H1 (cell line): ENCODE measurements around the gene MT1B. TPM values are rescaled to one million over a fixed set of nuclear protein-coding genes. Genes with fewer than 3 reads are reported as not detected.

Experiments
- CTCF ChIA-PET: fragments of 300-600 bp; sonication (Branson Sonifier 250); formaldehyde crosslinking; loops from one replicate; lab custom pipeline; 2021; ENCODE audit not compliant: partially characterized antibody; lab: Charles Lee
- POLR2A ChIA-PET: fragments of 300-600 bp; sonication (Branson Sonifier 250); formaldehyde crosslinking; loops from one replicate; lab custom pipeline; 2021; ENCODE audit warnings: inconsistent platforms; ENCODE audit not compliant: partially characterized antibody; lab: Charles Lee
- DNase-seq, 2 experiments: peaks; one replicate each; pipeline versions ENCODE4 v3.0.0 to v3.0.0-alpha.2; 2010 to 2022; ENCODE audit warnings: low spot score in 2 of 2, low read depth in 1 of 2, mixed read lengths in 1 of 2
- FAIRE-seq: peaks from 2 replicates; lab custom pipeline; 2011; peaks lifted over from hg19 to GRCh38; lab: Jason Lieb, UNC
- H2AFZ ChIP-seq: 2 replicates; pipeline ENCODE4 v1.8.1; 2012; ENCODE audit warnings: low read length, inconsistent platforms
- H2AK5ac ChIP-seq: 2 replicates; pipeline ENCODE4 v1.6.1; 2013; ENCODE audit warnings: low read depth, low read length
- H2BK120ac ChIP-seq: replicated peaks from 2 replicates; pipeline ENCODE3; 2013; ENCODE audit warnings: low read depth, low read length, inconsistent platforms
- H2BK12ac ChIP-seq: 2 replicates; pipeline ENCODE4 v1.6.1; 2013; ENCODE audit warnings: low read depth, low read length
- H2BK15ac ChIP-seq: 2 replicates; pipeline ENCODE4 v1.6.1; 2013; ENCODE audit warnings: low read length
- H2BK20ac ChIP-seq: 2 replicates; pipeline ENCODE4 v1.6.1; 2013; ENCODE audit warnings: low read length
- H2BK5ac ChIP-seq: 2 replicates; pipeline ENCODE4 v1.6.1; 2013; ENCODE audit warnings: low read depth, low read length
- H3K14ac ChIP-seq: 2 replicates; pipeline ENCODE4 v1.6.1; 2013; ENCODE audit warnings: inconsistent platforms; ENCODE audit not compliant: insufficient read length
- H3K18ac ChIP-seq: 2 replicates; pipeline ENCODE4 v1.6.1; 2013; ENCODE audit warnings: low read length; ENCODE audit errors: extremely low read depth
- H3K23ac ChIP-seq: 2 replicates; pipeline ENCODE4 v1.6.1; 2013; ENCODE audit warnings: inconsistent platforms; ENCODE audit not compliant: insufficient read length
- H3K23me2 ChIP-seq: 2 replicates; pipeline ENCODE4 v1.6.1; 2013; ENCODE audit warnings: low read depth, low read length
- H3K27ac ChIP-seq: 2 replicates; pipeline ENCODE4 v1.6.1; 2011; ENCODE audit warnings: low read depth, low read length, inconsistent platforms
- H3K27me3 ChIP-seq, 4 experiments: replicated peaks in 1 of 4; 1 replicate in 1 of 4; 2 replicates in 3 of 4; pipeline versions ENCODE4 v1.6.1 to v1.8.1; 2011 to 2013; ENCODE audit warnings: low read length in 3 of 4, mild to moderate bottlenecking in 3 of 4, inconsistent platforms in 2 of 4, mixed read lengths in 2 of 4, moderate library complexity in 1 of 4; ENCODE audit not compliant: control insufficient read depth in 3 of 4, insufficient read depth in 3 of 4; ENCODE audit errors: extremely low read depth in 1 of 4
- H3K36me3 ChIP-seq, 4 experiments: 2 replicates each; pipeline versions ENCODE4 v1.6.1 to v1.8.1; 2011 to 2013; ENCODE audit warnings: mild to moderate bottlenecking in 4 of 4, low read length in 3 of 4, moderate library complexity in 2 of 4, control low read depth in 1 of 4, inconsistent platforms in 1 of 4; ENCODE audit not compliant: insufficient read depth in 4 of 4, control insufficient read depth in 2 of 4
- H3K4ac ChIP-seq: replicated peaks from 2 replicates; pipeline ENCODE3; 2013; ENCODE audit warnings: low read length, low read depth, mixed read lengths, inconsistent platforms; ENCODE audit not compliant: insufficient read length
- H3K4me1 ChIP-seq, 4 experiments: replicated peaks in 1 of 4; 1 replicate in 1 of 4; 2 replicates in 3 of 4; pipeline versions ENCODE4 v1.6.1 to v1.8.1; 2011 to 2013; ENCODE audit warnings: low read length in 3 of 4, inconsistent platforms in 2 of 4, mixed read lengths in 1 of 4; ENCODE audit not compliant: insufficient read depth in 4 of 4, control insufficient read depth in 3 of 4
- H3K4me2 ChIP-seq, 2 experiments: 2 replicates each; pipeline versions ENCODE4 v1.6.1 to v1.8.1; 2011 to 2013; ENCODE audit warnings: low read depth in 2 of 2, low read length in 2 of 2, control low read depth in 1 of 2, inconsistent platforms in 1 of 2, mild to moderate bottlenecking in 1 of 2; ENCODE audit not compliant: insufficient read depth in 1 of 2
- H3K4me3 ChIP-seq, 4 experiments: fragments of 200-600, 300-600 bp in 1 of 4; sonication (generic), shearing (Covaris generic), sonication (Bioruptor Twin) in 1 of 4; 2 replicates each; pipeline versions ENCODE4 v1.5.1 to v1.8.1; 2011 to 2016; ENCODE audit warnings: low read length in 4 of 4, low read depth in 3 of 4, control low read depth in 2 of 4, inconsistent platforms in 2 of 4, mild to moderate bottlenecking in 2 of 4, mixed read lengths in 1 of 4, moderate library complexity in 1 of 4; ENCODE audit not compliant: insufficient read depth in 2 of 4; ENCODE audit errors: extremely low read depth in 1 of 4
- H3K56ac ChIP-seq: replicated peaks from 2 replicates; pipeline ENCODE3; 2013; ENCODE audit warnings: low read depth, mild to moderate bottlenecking, mixed read lengths, low read length, inconsistent platforms; ENCODE audit not compliant: insufficient read length
- H3K79me1 ChIP-seq: 2 replicates; pipeline ENCODE4 v1.6.1; 2013; ENCODE audit warnings: low read depth, low read length, control low read depth
- H3K79me2 ChIP-seq, 2 experiments: 2 replicates each; pipeline versions ENCODE4 v1.6.1 to v1.8.1; 2012 to 2013; ENCODE audit warnings: low read length in 2 of 2, mild to moderate bottlenecking in 2 of 2, inconsistent platforms in 1 of 2; ENCODE audit not compliant: insufficient read depth in 2 of 2, control insufficient read depth in 1 of 2
- H3K9ac ChIP-seq, 4 experiments: replicated peaks in 1 of 4; 1 replicate in 1 of 4; 2 replicates in 3 of 4; pipeline versions ENCODE4 v1.6.1 to v1.8.1; 2011 to 2013; ENCODE audit warnings: low read depth in 3 of 4, low read length in 3 of 4, control low read depth in 2 of 4, mild to moderate bottlenecking in 2 of 4, moderate library complexity in 2 of 4, inconsistent platforms in 1 of 4; ENCODE audit errors: extremely low read depth in 1 of 4
- H3K9me3 ChIP-seq, 2 experiments: 2 replicates each; pipeline versions ENCODE4 v1.6.1 to v1.8.1; 2012 to 2013; ENCODE audit warnings: mild to moderate bottlenecking in 2 of 2, moderate library complexity in 2 of 2, control low read depth in 1 of 2, inconsistent platforms in 1 of 2, low read depth in 1 of 2, low read length in 1 of 2, mixed read lengths in 1 of 2; ENCODE audit not compliant: insufficient read depth in 2 of 2
- H4K20me1 ChIP-seq, 2 experiments: replicated peaks in 1 of 2; 2 replicates each; pipeline versions ENCODE3 to v1.8.1; 2011 to 2013; ENCODE audit warnings: inconsistent platforms in 2 of 2, low read length in 2 of 2, mild to moderate bottlenecking in 1 of 2; ENCODE audit not compliant: insufficient read depth in 2 of 2, control insufficient read depth in 1 of 2
- H4K5ac ChIP-seq: 2 replicates; pipeline ENCODE4 v1.6.1; 2013; ENCODE audit warnings: low read length, low read depth, mixed read lengths, inconsistent platforms; ENCODE audit not compliant: insufficient read length
- H4K8ac ChIP-seq: 2 replicates; pipeline ENCODE4 v1.8.0; 2013; ENCODE audit warnings: mild to moderate bottlenecking, moderate library complexity, low read length, inconsistent platforms; ENCODE audit not compliant: insufficient read depth; ENCODE audit errors: extremely low read depth
- H4K91ac ChIP-seq: replicated peaks from 2 replicates; pipeline ENCODE3; 2013; ENCODE audit warnings: low read length, mixed read lengths, inconsistent platforms; ENCODE audit not compliant: insufficient read length
- CEBPB ChIP-seq: IDR thresholded peaks from 2 replicates; pipeline ENCODE4 v1.6.1; 2012; ENCODE audit warnings: low read depth, low read length
- GTF2F1 ChIP-seq: IDR thresholded peaks from 2 replicates; pipeline ENCODE4 v1.6.1; 2012; ENCODE audit warnings: low read depth, low read length, improper control_type of control experiment, borderline replicate concordance
- POU5F1 ChIP-seq: IDR thresholded peaks from 2 replicates; pipeline ENCODE4 v1.6.1; 2011; ENCODE audit warnings: low read depth, mild to moderate bottlenecking, low read length, moderate library complexity
- SRF ChIP-seq: IDR thresholded peaks from 2 replicates; pipeline ENCODE4 v1.6.1; 2011; ENCODE audit warnings: mild to moderate bottlenecking, low read depth, low read length, moderate library complexity
- TCF12 ChIP-seq: IDR thresholded peaks from 2 replicates; pipeline ENCODE4 v1.6.1; 2011; ENCODE audit warnings: low read depth, mild to moderate bottlenecking, low read length
- TEAD4 ChIP-seq: IDR thresholded peaks from 2 replicates; pipeline ENCODE4 v1.6.1; 2012; ENCODE audit warnings: low read depth, low read length, inconsistent platforms, mixed read lengths
- WGBS, 2 experiments: shearing (Covaris generic) in 1 of 2; methylation state at CpG; one replicate each; pipeline versions ENCODE4 v1.1.6 to v1.1.7; 2013 to 2015; ENCODE audit warnings: low lambda C conversion rate in 2 of 2, mixed read lengths in 2 of 2, inconsistent platforms in 1 of 2, low coverage in 1 of 2, missing lambda C conversion rate in 1 of 2; ENCODE audit not compliant: insufficient replicate concordance in 2 of 2, insufficient coverage in 1 of 2, insufficient read length in 1 of 2; ENCODE audit errors: extremely low coverage in 1 of 2, missing lambda C conversion rate in 1 of 2; 5-methylcytosine and 5-hydroxymethylcytosine counted together
- polyA plus RNA-seq, 7 experiments: library from polyadenylated mRNA; depleted of rRNA in 3 of 7; stranded (reverse) in 5 of 7; unstranded in 2 of 7; fragments of >200 nt in 5 of 7; fragments of 200-250 nt in 2 of 7; gene quantifications; 1 replicate in 5 of 7; 2 replicates in 1 of 7; 4 replicates in 1 of 7; pipeline versions ENCODE4 v1.2.1 to v1.2.3, GENCODE V29; 2011 to 2013; ENCODE audit warnings: missing spikeins in 2 of 7, mixed read lengths in 2 of 7
- total RNA-seq: library from RNA; stranded (reverse); fragmentation: NEBNext Ultra II Directional; extraction: Animal tissue kit (Norgen Biotek cat#: 25700); gene quantifications from 2 replicates; pipeline ENCODE4 v1.2.1, GENCODE V29; 2021

Gene MT1B
- total and polyA plus RNA-seq, 2 of the 8 experiments (the other 6 are each of a cell fraction or from before 2014, with no cell fraction given) = not detected

GRCh38 chr16:56606476-56607108, 45.1 kb upstream of the MT1B start:
- no peak overlapping the region for H4K91ac ChIP-seq
- H3K23me2 ChIP-seq = peaks cover 11% of the 10 kb centered on the region; the same call in 1 of the 2 replicates
- peaks cover 0 to 2% of the 10 kb centered on the region in 2 experiments for H4K20me1 ChIP-seq
- no peak for FAIRE-seq
- no peak overlapping the region for H3K18ac ChIP-seq
- H2BK5ac ChIP-seq = no peak overlapping the region
- no peak overlapping the region for H4K5ac ChIP-seq
- H2AK5ac ChIP-seq = no peak overlapping the region
- no peak overlapping the region for H3K27ac ChIP-seq
- no peak overlapping the region for H3K4me2 ChIP-seq
- POLR2A ChIA-PET = interaction anchor here (1.1 to 8.0 kb wide), 4 partner anchors 11 to 52 kb away, joined by 3 to 66 read pairs (median 8); partner anchors contain the start of gene MT1E
- peaks cover 25 to 55% (median 47%) of the 10 kb centered on the region in 4 experiments for H3K27me3 ChIP-seq
- no peak overlapping the region for H3K4ac ChIP-seq
- no peaks in the 10 kb centered on the region for H3K79me1 ChIP-seq
- CTCF ChIA-PET = interaction anchor here (0.9 to 9.2 kb wide), 7 partner anchors 11 to 96 kb away, joined by 3 to 85 read pairs (median 5); partner anchors contain the start of gene MT1E
- no peaks in the 10 kb centered on the region for H3K9me3 ChIP-seq
- H2BK120ac ChIP-seq = no peak overlapping the region
- no peak overlapping the region for H3K23ac ChIP-seq
- peaks cover 7 to 21% (median 10%) of the 10 kb centered on the region in 4 experiments for H3K4me1 ChIP-seq
- H2BK20ac ChIP-seq = no peak overlapping the region
- H3K79me2 ChIP-seq = no peaks in the 10 kb centered on the region
- no peak overlapping the region for H3K4me3 ChIP-seq
- H4K8ac ChIP-seq = no peak overlapping the region
- H3K36me3 ChIP-seq = no peaks in the 10 kb centered on the region
- no peak overlapping the region for H2AFZ ChIP-seq
- H3K9ac ChIP-seq = no peak overlapping the region
- no peak overlapping the region for H3K56ac ChIP-seq
- 80% methylated on average over 8 of the region's 8 CpGs; no CpG with 5 or more reads in 1 of the 2 experiments for WGBS, 2 experiments
- H3K14ac ChIP-seq = no peak overlapping the region
- H2BK12ac ChIP-seq = no peak overlapping the region; the same call in 1 of the 2 replicates
- DNase-seq = no peak
- 0 out of 2 replicates have a peak overlapping the region, but pooled peaks have one; percentile 4 for H2BK15ac ChIP-seq
- TF ChIP-seq CEBPB = no peak
- TF ChIP-seq TCF12 = no peak
- TF ChIP-seq POU5F1 = no peak
- TF ChIP-seq SRF = no peak
- TF ChIP-seq TEAD4 = no peak
- TF ChIP-seq GTF2F1 = no peak
